H1 (cell line): ENCODE data around the gene ZRANB3. TPM values are rescaled to one million over a fixed set of nuclear protein-coding genes. Genes with fewer than 3 reads are reported as not detected.

ENCODE experiments used
- CTCF ChIA-PET: fragments of 300-600 bp; sonication (Branson Sonifier 250); formaldehyde crosslinking; loops from one replicate; lab custom pipeline; 2021; ENCODE audit not compliant: partially characterized antibody; lab: Charles Lee
- POLR2A ChIA-PET: fragments of 300-600 bp; sonication (Branson Sonifier 250); formaldehyde crosslinking; loops from one replicate; lab custom pipeline; 2021; ENCODE audit warnings: inconsistent platforms; ENCODE audit not compliant: partially characterized antibody; lab: Charles Lee
- DNase-seq, 2 experiments: peaks; one replicate each; pipeline versions ENCODE4 v3.0.0 to v3.0.0-alpha.2; 2010 to 2022; ENCODE audit warnings: low spot score in 2 of 2, low read depth in 1 of 2, mixed read lengths in 1 of 2
- FAIRE-seq: peaks from 2 replicates; lab custom pipeline; 2011; peaks lifted over from hg19 to GRCh38; lab: Jason Lieb, UNC
- H2AFZ ChIP-seq: 2 replicates; pipeline ENCODE4 v1.8.1; 2012; ENCODE audit warnings: low read length, inconsistent platforms
- H2AK5ac ChIP-seq: 2 replicates; pipeline ENCODE4 v1.6.1; 2013; ENCODE audit warnings: low read depth, low read length
- H2BK120ac ChIP-seq: replicated peaks from 2 replicates; pipeline ENCODE3; 2013; ENCODE audit warnings: low read depth, low read length, inconsistent platforms
- H2BK12ac ChIP-seq: 2 replicates; pipeline ENCODE4 v1.6.1; 2013; ENCODE audit warnings: low read depth, low read length
- H2BK15ac ChIP-seq: 2 replicates; pipeline ENCODE4 v1.6.1; 2013; ENCODE audit warnings: low read length
- H2BK20ac ChIP-seq: 2 replicates; pipeline ENCODE4 v1.6.1; 2013; ENCODE audit warnings: low read length
- H2BK5ac ChIP-seq: 2 replicates; pipeline ENCODE4 v1.6.1; 2013; ENCODE audit warnings: low read depth, low read length
- H3K14ac ChIP-seq: 2 replicates; pipeline ENCODE4 v1.6.1; 2013; ENCODE audit warnings: inconsistent platforms; ENCODE audit not compliant: insufficient read length
- H3K18ac ChIP-seq: 2 replicates; pipeline ENCODE4 v1.6.1; 2013; ENCODE audit warnings: low read length; ENCODE audit errors: extremely low read depth
- H3K23ac ChIP-seq: 2 replicates; pipeline ENCODE4 v1.6.1; 2013; ENCODE audit warnings: inconsistent platforms; ENCODE audit not compliant: insufficient read length
- H3K23me2 ChIP-seq: 2 replicates; pipeline ENCODE4 v1.6.1; 2013; ENCODE audit warnings: low read depth, low read length
- H3K27ac ChIP-seq: 2 replicates; pipeline ENCODE4 v1.6.1; 2011; ENCODE audit warnings: low read depth, low read length, inconsistent platforms
- H3K27me3 ChIP-seq, 4 experiments: replicated peaks in 1 of 4; 1 replicate in 1 of 4; 2 replicates in 3 of 4; pipeline versions ENCODE4 v1.6.1 to v1.8.1; 2011 to 2013; ENCODE audit warnings: low read length in 3 of 4, mild to moderate bottlenecking in 3 of 4, inconsistent platforms in 2 of 4, mixed read lengths in 2 of 4, moderate library complexity in 1 of 4; ENCODE audit not compliant: control insufficient read depth in 3 of 4, insufficient read depth in 3 of 4; ENCODE audit errors: extremely low read depth in 1 of 4
- H3K36me3 ChIP-seq, 4 experiments: 2 replicates each; pipeline versions ENCODE4 v1.6.1 to v1.8.1; 2011 to 2013; ENCODE audit warnings: mild to moderate bottlenecking in 4 of 4, low read length in 3 of 4, moderate library complexity in 2 of 4, control low read depth in 1 of 4, inconsistent platforms in 1 of 4; ENCODE audit not compliant: insufficient read depth in 4 of 4, control insufficient read depth in 2 of 4
- H3K4ac ChIP-seq: replicated peaks from 2 replicates; pipeline ENCODE3; 2013; ENCODE audit warnings: low read length, low read depth, mixed read lengths, inconsistent platforms; ENCODE audit not compliant: insufficient read length
- H3K4me1 ChIP-seq, 4 experiments: replicated peaks in 1 of 4; 1 replicate in 1 of 4; 2 replicates in 3 of 4; pipeline versions ENCODE4 v1.6.1 to v1.8.1; 2011 to 2013; ENCODE audit warnings: low read length in 3 of 4, inconsistent platforms in 2 of 4, mixed read lengths in 1 of 4; ENCODE audit not compliant: insufficient read depth in 4 of 4, control insufficient read depth in 3 of 4
- H3K4me2 ChIP-seq, 2 experiments: 2 replicates each; pipeline versions ENCODE4 v1.6.1 to v1.8.1; 2011 to 2013; ENCODE audit warnings: low read depth in 2 of 2, low read length in 2 of 2, control low read depth in 1 of 2, inconsistent platforms in 1 of 2, mild to moderate bottlenecking in 1 of 2; ENCODE audit not compliant: insufficient read depth in 1 of 2
- H3K4me3 ChIP-seq, 4 experiments: fragments of 200-600, 300-600 bp in 1 of 4; sonication (generic), shearing (Covaris generic), sonication (Bioruptor Twin) in 1 of 4; 2 replicates each; pipeline versions ENCODE4 v1.5.1 to v1.8.1; 2011 to 2016; ENCODE audit warnings: low read length in 4 of 4, low read depth in 3 of 4, control low read depth in 2 of 4, inconsistent platforms in 2 of 4, mild to moderate bottlenecking in 2 of 4, mixed read lengths in 1 of 4, moderate library complexity in 1 of 4; ENCODE audit not compliant: insufficient read depth in 2 of 4; ENCODE audit errors: extremely low read depth in 1 of 4
- H3K56ac ChIP-seq: replicated peaks from 2 replicates; pipeline ENCODE3; 2013; ENCODE audit warnings: low read depth, mild to moderate bottlenecking, mixed read lengths, low read length, inconsistent platforms; ENCODE audit not compliant: insufficient read length
- H3K79me1 ChIP-seq: 2 replicates; pipeline ENCODE4 v1.6.1; 2013; ENCODE audit warnings: low read depth, low read length, control low read depth
- H3K79me2 ChIP-seq, 2 experiments: 2 replicates each; pipeline versions ENCODE4 v1.6.1 to v1.8.1; 2012 to 2013; ENCODE audit warnings: low read length in 2 of 2, mild to moderate bottlenecking in 2 of 2, inconsistent platforms in 1 of 2; ENCODE audit not compliant: insufficient read depth in 2 of 2, control insufficient read depth in 1 of 2
- H3K9ac ChIP-seq, 4 experiments: replicated peaks in 1 of 4; 1 replicate in 1 of 4; 2 replicates in 3 of 4; pipeline versions ENCODE4 v1.6.1 to v1.8.1; 2011 to 2013; ENCODE audit warnings: low read depth in 3 of 4, low read length in 3 of 4, control low read depth in 2 of 4, mild to moderate bottlenecking in 2 of 4, moderate library complexity in 2 of 4, inconsistent platforms in 1 of 4; ENCODE audit errors: extremely low read depth in 1 of 4
- H3K9me3 ChIP-seq, 2 experiments: 2 replicates each; pipeline versions ENCODE4 v1.6.1 to v1.8.1; 2012 to 2013; ENCODE audit warnings: mild to moderate bottlenecking in 2 of 2, moderate library complexity in 2 of 2, control low read depth in 1 of 2, inconsistent platforms in 1 of 2, low read depth in 1 of 2, low read length in 1 of 2, mixed read lengths in 1 of 2; ENCODE audit not compliant: insufficient read depth in 2 of 2
- H4K20me1 ChIP-seq, 2 experiments: replicated peaks in 1 of 2; 2 replicates each; pipeline versions ENCODE3 to v1.8.1; 2011 to 2013; ENCODE audit warnings: inconsistent platforms in 2 of 2, low read length in 2 of 2, mild to moderate bottlenecking in 1 of 2; ENCODE audit not compliant: insufficient read depth in 2 of 2, control insufficient read depth in 1 of 2
- H4K5ac ChIP-seq: 2 replicates; pipeline ENCODE4 v1.6.1; 2013; ENCODE audit warnings: low read length, low read depth, mixed read lengths, inconsistent platforms; ENCODE audit not compliant: insufficient read length
- H4K8ac ChIP-seq: 2 replicates; pipeline ENCODE4 v1.8.0; 2013; ENCODE audit warnings: mild to moderate bottlenecking, moderate library complexity, low read length, inconsistent platforms; ENCODE audit not compliant: insufficient read depth; ENCODE audit errors: extremely low read depth
- H4K91ac ChIP-seq: replicated peaks from 2 replicates; pipeline ENCODE3; 2013; ENCODE audit warnings: low read length, mixed read lengths, inconsistent platforms; ENCODE audit not compliant: insufficient read length
- ATF2 ChIP-seq: IDR thresholded peaks from 2 replicates; pipeline ENCODE4 v1.6.1; 2012; ENCODE audit warnings: low read length, inconsistent platforms
- SP2 ChIP-seq: IDR thresholded peaks from 2 replicates; pipeline ENCODE4 v1.6.1; 2012; ENCODE audit warnings: mild to moderate bottlenecking, low read length, inconsistent platforms
- TBP ChIP-seq: IDR thresholded peaks from 2 replicates; pipeline ENCODE4 v1.6.1; 2011; ENCODE audit warnings: low read depth, low read length, improper control_type of control experiment
- TEAD4 ChIP-seq: IDR thresholded peaks from 2 replicates; pipeline ENCODE4 v1.6.1; 2012; ENCODE audit warnings: low read depth, low read length, inconsistent platforms, mixed read lengths
- ZNF274 ChIP-seq: IDR thresholded peaks from 2 replicates; pipeline ENCODE4 v1.7.0; 2012; ENCODE audit warnings: low read length, borderline replicate concordance; ENCODE audit errors: extremely low read depth
- WGBS, 2 experiments: shearing (Covaris generic) in 1 of 2; methylation state at CpG; one replicate each; pipeline versions ENCODE4 v1.1.6 to v1.1.7; 2013 to 2015; ENCODE audit warnings: low lambda C conversion rate in 2 of 2, mixed read lengths in 2 of 2, inconsistent platforms in 1 of 2, low coverage in 1 of 2, missing lambda C conversion rate in 1 of 2; ENCODE audit not compliant: insufficient replicate concordance in 2 of 2, insufficient coverage in 1 of 2, insufficient read length in 1 of 2; ENCODE audit errors: extremely low coverage in 1 of 2, missing lambda C conversion rate in 1 of 2; 5-methylcytosine and 5-hydroxymethylcytosine counted together
- polyA plus RNA-seq, 7 experiments: library from polyadenylated mRNA; depleted of rRNA in 3 of 7; stranded (reverse) in 5 of 7; unstranded in 2 of 7; fragments of >200 nt in 5 of 7; fragments of 200-250 nt in 2 of 7; gene quantifications; 1 replicate in 5 of 7; 2 replicates in 1 of 7; 4 replicates in 1 of 7; pipeline versions ENCODE4 v1.2.1 to v1.2.3, GENCODE V29; 2011 to 2013; ENCODE audit warnings: missing spikeins in 2 of 7, mixed read lengths in 2 of 7
- total RNA-seq: library from RNA; stranded (reverse); fragmentation: NEBNext Ultra II Directional; extraction: Animal tissue kit (Norgen Biotek cat#: 25700); gene quantifications from 2 replicates; pipeline ENCODE4 v1.2.1, GENCODE V29; 2021

ZRANB3 gene
- total and polyA plus RNA-seq, 2 of the 8 experiments (the other 6 are each of a cell fraction or from before 2014, with no cell fraction given): 4.5 to 19.3 TPM

- H3K23me2 ChIP-seq: no peaks in the 10 kb centered on the region
- CTCF ChIA-PET: no interaction called here
- no peak overlapping the region for H3K27ac ChIP-seq
- no peaks in the 10 kb centered on the region for H3K27me3 ChIP-seq
- no peak overlapping the region for H4K5ac ChIP-seq
- no peak overlapping the region for H3K23ac ChIP-seq
- no peaks in the 10 kb centered on the region for H3K4me1 ChIP-seq
- no peak overlapping the region for H2AFZ ChIP-seq
- H3K36me3 ChIP-seq: peaks cover 0 to 32% (median 2%) of the 10 kb centered on the region in 4 experiments; a peak in 3 of 8 replicates
- TF ChIP-seq ZNF274 (no peak), SP2 (no peak), TEAD4 (no peak), TBP (no peak), ATF2 (no peak)
- H2AK5ac ChIP-seq: no peak overlapping the region
- no peak for DNase-seq
- H4K20me1 ChIP-seq: no peaks in the 10 kb centered on the region
- no peaks in the 10 kb centered on the region for H3K9me3 ChIP-seq
- H3K14ac ChIP-seq: no peak overlapping the region
- no peak overlapping the region for H3K9ac ChIP-seq
- H3K79me2 ChIP-seq: no peaks in the 10 kb centered on the region
- no peak overlapping the region for H3K4me3 ChIP-seq
- H3K4me2 ChIP-seq: no peak overlapping the region
- POLR2A ChIA-PET: no interaction called here
- H3K4ac ChIP-seq: no peak overlapping the region
- no peak for FAIRE-seq
- no peak overlapping the region for H4K91ac ChIP-seq
- no peak overlapping the region for H4K8ac ChIP-seq
- H3K79me1 ChIP-seq: no peaks in the 10 kb centered on the region
- WGBS, 2 experiments: 75% methylated on average over 1 of the region's 1 CpG; no CpG with 5 or more reads in 1 of the 2 experiments
- H2BK20ac ChIP-seq: no peak overlapping the region
- no peak overlapping the region for H2BK120ac ChIP-seq
- no peak overlapping the region for H2BK12ac ChIP-seq
- H3K18ac ChIP-seq: no peak overlapping the region
- H2BK5ac ChIP-seq: no peak overlapping the region
- no peak overlapping the region for H2BK15ac ChIP-seq
- H3K56ac ChIP-seq: no peak overlapping the region
These were observed 405.8 kb downstream of the ZRANB3 start for GRCh38 chr2:135124924-135125886.
